Loucy (cell line): ENCODE data around the gene STX18.

Source experiments
- H2AFZ ChIP-seq: fragments of 200-600 bp; sonication (generic); 2 replicates; pipeline ENCODE4 v1.6.0; 2016; ENCODE audit warnings: antibody characterized with exemption, mild to moderate bottlenecking, low read length, moderate library complexity
- H3F3A ChIP-seq: fragments of 200-600 bp; 2 replicates; pipeline ENCODE4 v1.6.0; 2016; ENCODE audit warnings: antibody characterized with exemption, low read depth, mild to moderate bottlenecking
- H3K27me3 ChIP-seq: fragments of 200-600 bp; sonication (generic); 2 replicates; pipeline ENCODE4 v1.6.1; 2014; ENCODE audit warnings: low read length, mild to moderate bottlenecking; ENCODE audit not compliant: insufficient read depth, poor library complexity, severe bottlenecking
- H3K36me3 ChIP-seq: fragments of 200-600 bp; sonication (generic); 2 replicates; pipeline ENCODE4 v1.6.1; 2016; ENCODE audit warnings: low read length; ENCODE audit not compliant: insufficient read depth
- H3K4me1 ChIP-seq: fragments of 200-600 bp; sonication (generic); 2 replicates; pipeline ENCODE4 v1.5.1; 2014; ENCODE audit warnings: low read length, mild to moderate bottlenecking; ENCODE audit not compliant: insufficient read depth, poor library complexity, severe bottlenecking
- H3K4me2 ChIP-seq: fragments of 200-600 bp; sonication (generic); 2 replicates; pipeline ENCODE4 v1.6.0; 2014; ENCODE audit warnings: antibody characterized with exemption, low read length, low read depth, mild to moderate bottlenecking; ENCODE audit not compliant: poor library complexity, severe bottlenecking
- H3K4me3 ChIP-seq: fragments of 200-600 bp; sonication (generic); 2 replicates; pipeline ENCODE4 v1.5.1; 2014; ENCODE audit warnings: low read length, mild to moderate bottlenecking, mixed read lengths; ENCODE audit not compliant: poor library complexity, severe bottlenecking
- H3K79me2 ChIP-seq: fragments of 200-600 bp; sonication (generic); 2 replicates; pipeline ENCODE4 v1.6.1; 2014; ENCODE audit warnings: low read length; ENCODE audit not compliant: insufficient read depth
- H3K9ac ChIP-seq: fragments of 200-600 bp; sonication (generic); 2 replicates; pipeline ENCODE4 v1.6.0; 2014; ENCODE audit warnings: mild to moderate bottlenecking, low read depth, low read length, moderate library complexity; ENCODE audit not compliant: poor library complexity, severe bottlenecking
- H3K9me2 ChIP-seq: fragments of 200-600 bp; sonication (generic); replicated peaks from 2 replicates; pipeline ENCODE4 v1.6.1; 2016; ENCODE audit warnings: low read depth, low read length, mixed read lengths
- H3K9me3 ChIP-seq: fragments of 200-600 bp; sonication (generic); 2 replicates; pipeline ENCODE4 v1.6.1; 2014; ENCODE audit warnings: mild to moderate bottlenecking, antibody characterized with exemption, low read length, low read depth; ENCODE audit not compliant: insufficient read depth
- H4K20me1 ChIP-seq: fragments of 200-600 bp; sonication (generic); 2 replicates; pipeline ENCODE4 v1.6.0; 2014; ENCODE audit warnings: antibody characterized with exemption, low read length, mild to moderate bottlenecking; ENCODE audit not compliant: insufficient read depth, poor library complexity, severe bottlenecking
- EZH2phosphoT487 ChIP-seq: fragments of 200-600 bp; IDR thresholded peaks from 2 replicates; pipeline ENCODE4 v1.6.1; 2018; ENCODE audit warnings: antibody characterized with exemption, mild to moderate bottlenecking, moderate library complexity, borderline replicate concordance
- TF ChIP-seq, protein P1 (sequence below): fragments of 200-600 bp; sonication (generic); conservative IDR thresholded peaks from 2 replicates; pipeline ENCODE4 v1.5.1; 2014; ENCODE audit warnings: mild to moderate bottlenecking, antibody characterized with exemption, low read length

STX18 gene

GRCh38 chr4:4585012-4585670, 43.3 kb upstream of the STX18 start:
- H4K20me1 ChIP-seq = no peaks in the 10 kb centered on the region
- H3K4me1 ChIP-seq = no peaks in the 10 kb centered on the region
- H3K27me3 ChIP-seq = no peaks in the 10 kb centered on the region
- no peak overlapping the region for H3K9ac ChIP-seq
- no peaks in the 10 kb centered on the region for H3K9me2 ChIP-seq
- H3K9me3 ChIP-seq = no peaks in the 10 kb centered on the region
- TF ChIP-seq, protein P1, sequence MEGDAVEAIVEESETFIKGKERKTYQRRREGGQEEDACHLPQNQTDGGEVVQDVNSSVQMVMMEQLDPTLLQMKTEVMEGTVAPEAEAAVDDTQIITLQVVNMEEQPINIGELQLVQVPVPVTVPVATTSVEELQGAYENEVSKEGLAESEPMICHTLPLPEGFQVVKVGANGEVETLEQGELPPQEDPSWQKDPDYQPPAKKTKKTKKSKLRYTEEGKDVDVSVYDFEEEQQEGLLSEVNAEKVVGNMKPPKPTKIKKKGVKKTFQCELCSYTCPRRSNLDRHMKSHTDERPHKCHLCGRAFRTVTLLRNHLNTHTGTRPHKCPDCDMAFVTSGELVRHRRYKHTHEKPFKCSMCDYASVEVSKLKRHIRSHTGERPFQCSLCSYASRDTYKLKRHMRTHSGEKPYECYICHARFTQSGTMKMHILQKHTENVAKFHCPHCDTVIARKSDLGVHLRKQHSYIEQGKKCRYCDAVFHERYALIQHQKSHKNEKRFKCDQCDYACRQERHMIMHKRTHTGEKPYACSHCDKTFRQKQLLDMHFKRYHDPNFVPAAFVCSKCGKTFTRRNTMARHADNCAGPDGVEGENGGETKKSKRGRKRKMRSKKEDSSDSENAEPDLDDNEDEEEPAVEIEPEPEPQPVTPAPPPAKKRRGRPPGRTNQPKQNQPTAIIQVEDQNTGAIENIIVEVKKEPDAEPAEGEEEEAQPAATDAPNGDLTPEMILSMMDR = no peak
- TF ChIP-seq EZH2phosphoT487 = no peak
- H3F3A ChIP-seq = no peaks in the 10 kb centered on the region
- H3K4me2 ChIP-seq = no peak overlapping the region
- H3K79me2 ChIP-seq = no peaks in the 10 kb centered on the region
- no peaks in the 10 kb centered on the region for H3K36me3 ChIP-seq
- no peak overlapping the region for H2AFZ ChIP-seq
- no peak overlapping the region for H3K4me3 ChIP-seq

GRCh38 chr4:4583606-4584005, 41.8 kb upstream of the STX18 start:
- Histone ChIP-seq H3K4me2 (no peak overlapping the region), H3K36me3 (no peaks in the 10 kb centered on the region), H3K27me3 (no peaks in the 10 kb centered on the region), H3K9ac (no peak overlapping the region), H3K79me2 (no peaks in the 10 kb centered on the region), H3K4me3 (no peak overlapping the region), H2AFZ (no peak overlapping the region), H3K4me1 (no peaks in the 10 kb centered on the region), H3K9me3 (no peaks in the 10 kb centered on the region), H3K9me2 (no peaks in the 10 kb centered on the region), H4K20me1 (no peaks in the 10 kb centered on the region), H3F3A (no peaks in the 10 kb centered on the region)
- TF ChIP-seq, protein P1 = no peak
- TF ChIP-seq EZH2phosphoT487 = no peak

DNA sequence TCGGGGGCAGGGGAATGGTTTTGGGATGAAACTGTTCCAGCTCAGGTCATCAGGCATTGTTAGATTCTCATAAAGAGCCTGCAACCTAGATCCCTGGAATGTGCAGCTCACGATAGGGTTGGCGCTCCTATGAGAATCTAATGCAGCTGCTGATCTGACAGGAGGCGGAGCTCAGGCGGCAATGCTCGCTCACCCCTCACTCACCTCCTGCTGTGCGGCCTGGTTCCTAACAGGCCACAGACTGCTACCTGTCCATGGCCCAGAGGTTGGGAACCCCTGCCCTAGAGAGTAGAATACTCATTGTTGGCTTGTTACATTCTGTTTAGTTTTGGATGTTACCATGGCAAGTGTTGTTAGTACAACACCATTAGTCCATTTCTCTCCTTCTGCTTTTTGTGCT, 40.8 kb upstream of the STX18 start:
- H3K27me3 ChIP-seq = no peaks in the 10 kb centered on the region
- no peaks in the 10 kb centered on the region for H3F3A ChIP-seq
- H3K4me3 ChIP-seq = no peak overlapping the region
- no peaks in the 10 kb centered on the region for H3K9me3 ChIP-seq
- TF ChIP-seq, protein P1 = no peak
- no peak for TF ChIP-seq EZH2phosphoT487
- H4K20me1 ChIP-seq = no peaks in the 10 kb centered on the region
- H3K36me3 ChIP-seq = no peaks in the 10 kb centered on the region
- no peak overlapping the region for H2AFZ ChIP-seq
- no peak overlapping the region for H3K4me2 ChIP-seq
- no peak overlapping the region for H3K9ac ChIP-seq
- no peaks in the 10 kb centered on the region for H3K9me2 ChIP-seq
- H3K4me1 ChIP-seq = no peaks in the 10 kb centered on the region
- H3K79me2 ChIP-seq = no peaks in the 10 kb centered on the region
